Fibroblast of villous mesenchyme (primary cell): Measurements from ENCODE around the gene ECPAS. TPM values are rescaled to one million over a fixed set of nuclear protein-coding genes. Genes with fewer than 3 reads are reported as not detected.

Experiments used
- DNase-seq: peaks from one replicate; pipeline ENCODE4 v3.0.0-alpha.2; 2010; ENCODE audit warnings: low read depth
- H3K4me3 ChIP-seq: 2 replicates; pipeline ENCODE4 v1.5.1; 2011; ENCODE audit warnings: low read depth, mild to moderate bottlenecking, low read length
- total RNA-seq: library from RNA; depleted of rRNA; stranded (reverse); fragments of >200 nt; gene quantifications from 2 replicates; pipeline ENCODE4 v1.2.3, GENCODE V29; 2012
- TF ChIP-seq, protein P1 (sequence below): IDR thresholded peaks from 2 replicates; pipeline ENCODE4 v1.5.1; 2012; ENCODE audit warnings: low read depth, mild to moderate bottlenecking, low read length; ENCODE audit not compliant: insufficient read depth

Gene ECPAS, protein sequence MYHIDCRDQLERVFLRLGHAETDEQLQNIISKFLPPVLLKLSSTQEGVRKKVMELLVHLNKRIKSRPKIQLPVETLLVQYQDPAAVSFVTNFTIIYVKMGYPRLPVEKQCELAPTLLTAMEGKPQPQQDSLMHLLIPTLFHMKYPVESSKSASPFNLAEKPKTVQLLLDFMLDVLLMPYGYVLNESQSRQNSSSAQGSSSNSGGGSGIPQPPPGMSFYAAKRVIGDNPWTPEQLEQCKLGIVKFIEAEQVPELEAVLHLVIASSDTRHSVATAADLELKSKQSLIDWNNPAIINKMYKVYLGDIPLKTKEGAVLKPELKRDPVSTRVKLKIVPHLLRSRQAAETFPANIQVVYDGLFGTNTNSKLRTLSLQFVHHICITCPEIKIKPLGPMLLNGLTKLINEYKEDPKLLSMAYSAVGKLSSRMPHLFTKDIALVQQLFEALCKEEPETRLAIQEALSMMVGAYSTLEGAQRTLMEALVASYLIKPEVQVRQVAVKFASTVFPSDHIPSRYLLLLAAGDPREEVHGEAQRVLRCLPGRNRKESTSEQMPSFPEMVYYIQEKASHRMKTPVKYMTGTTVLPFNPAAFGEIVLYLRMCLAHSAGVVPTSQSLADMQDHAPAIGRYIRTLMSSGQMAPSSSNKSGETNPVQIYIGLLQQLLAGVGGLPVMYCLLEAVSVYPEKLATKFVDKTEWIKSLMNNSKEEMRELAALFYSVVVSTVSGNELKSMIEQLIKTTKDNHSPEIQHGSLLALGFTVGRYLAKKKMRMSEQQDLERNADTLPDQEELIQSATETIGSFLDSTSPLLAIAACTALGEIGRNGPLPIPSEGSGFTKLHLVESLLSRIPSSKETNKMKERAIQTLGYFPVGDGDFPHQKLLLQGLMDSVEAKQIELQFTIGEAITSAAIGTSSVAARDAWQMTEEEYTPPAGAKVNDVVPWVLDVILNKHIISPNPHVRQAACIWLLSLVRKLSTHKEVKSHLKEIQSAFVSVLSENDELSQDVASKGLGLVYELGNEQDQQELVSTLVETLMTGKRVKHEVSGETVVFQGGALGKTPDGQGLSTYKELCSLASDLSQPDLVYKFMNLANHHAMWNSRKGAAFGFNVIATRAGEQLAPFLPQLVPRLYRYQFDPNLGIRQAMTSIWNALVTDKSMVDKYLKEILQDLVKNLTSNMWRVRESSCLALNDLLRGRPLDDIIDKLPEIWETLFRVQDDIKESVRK (N-terminal part only)
- 99.3 and 114 TPM in 2 replicates for total RNA-seq

DNA sequence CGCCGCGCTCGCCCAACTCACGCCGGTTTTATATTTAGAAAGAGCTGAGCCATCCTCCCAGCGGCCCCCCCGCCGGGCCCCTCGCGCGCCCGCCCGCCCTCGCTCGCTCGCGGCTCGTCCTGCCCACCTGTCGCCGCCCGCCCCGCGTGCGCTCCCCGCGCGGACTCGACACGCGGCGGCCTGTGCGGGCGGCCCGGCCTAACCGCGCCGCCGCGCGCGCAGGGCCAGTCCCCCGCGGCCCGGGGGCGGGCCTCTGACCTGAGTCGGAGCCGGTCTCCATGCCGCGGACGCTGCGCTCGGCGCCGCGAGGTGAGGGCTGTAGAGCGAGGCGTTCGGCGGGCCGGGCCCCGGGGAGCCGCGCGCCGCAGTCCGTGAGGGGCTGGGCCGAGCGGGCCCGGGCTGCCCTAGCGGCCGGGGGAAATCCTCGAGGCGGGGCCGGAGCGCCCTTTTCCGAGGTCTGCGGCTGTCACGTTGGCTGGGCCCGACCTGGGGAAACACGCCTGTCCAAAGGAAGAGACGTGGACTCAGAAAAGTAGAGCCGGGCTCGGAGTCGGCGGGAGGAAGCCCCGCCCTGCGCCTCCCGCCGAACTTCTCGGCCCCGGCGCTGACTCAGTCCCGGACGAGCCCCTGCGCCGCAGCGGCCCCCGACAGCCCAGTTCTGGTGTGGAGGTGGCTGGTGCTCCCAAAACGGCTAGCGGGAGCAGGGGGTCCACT, at the start of gene ECPAS:
Gene ECPAS (minus strand): TSS at position 526 of the 714 bp plus-strand sequence. CDS start 11,465 bp downstream, outside the sequence.
- peak within 1 kb of the TSS; percentile 89 for H3K4me3 ChIP-seq
- DNase-seq = peak; percentile 88
- TF ChIP-seq, protein P1, sequence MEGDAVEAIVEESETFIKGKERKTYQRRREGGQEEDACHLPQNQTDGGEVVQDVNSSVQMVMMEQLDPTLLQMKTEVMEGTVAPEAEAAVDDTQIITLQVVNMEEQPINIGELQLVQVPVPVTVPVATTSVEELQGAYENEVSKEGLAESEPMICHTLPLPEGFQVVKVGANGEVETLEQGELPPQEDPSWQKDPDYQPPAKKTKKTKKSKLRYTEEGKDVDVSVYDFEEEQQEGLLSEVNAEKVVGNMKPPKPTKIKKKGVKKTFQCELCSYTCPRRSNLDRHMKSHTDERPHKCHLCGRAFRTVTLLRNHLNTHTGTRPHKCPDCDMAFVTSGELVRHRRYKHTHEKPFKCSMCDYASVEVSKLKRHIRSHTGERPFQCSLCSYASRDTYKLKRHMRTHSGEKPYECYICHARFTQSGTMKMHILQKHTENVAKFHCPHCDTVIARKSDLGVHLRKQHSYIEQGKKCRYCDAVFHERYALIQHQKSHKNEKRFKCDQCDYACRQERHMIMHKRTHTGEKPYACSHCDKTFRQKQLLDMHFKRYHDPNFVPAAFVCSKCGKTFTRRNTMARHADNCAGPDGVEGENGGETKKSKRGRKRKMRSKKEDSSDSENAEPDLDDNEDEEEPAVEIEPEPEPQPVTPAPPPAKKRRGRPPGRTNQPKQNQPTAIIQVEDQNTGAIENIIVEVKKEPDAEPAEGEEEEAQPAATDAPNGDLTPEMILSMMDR = no peak

DNA sequence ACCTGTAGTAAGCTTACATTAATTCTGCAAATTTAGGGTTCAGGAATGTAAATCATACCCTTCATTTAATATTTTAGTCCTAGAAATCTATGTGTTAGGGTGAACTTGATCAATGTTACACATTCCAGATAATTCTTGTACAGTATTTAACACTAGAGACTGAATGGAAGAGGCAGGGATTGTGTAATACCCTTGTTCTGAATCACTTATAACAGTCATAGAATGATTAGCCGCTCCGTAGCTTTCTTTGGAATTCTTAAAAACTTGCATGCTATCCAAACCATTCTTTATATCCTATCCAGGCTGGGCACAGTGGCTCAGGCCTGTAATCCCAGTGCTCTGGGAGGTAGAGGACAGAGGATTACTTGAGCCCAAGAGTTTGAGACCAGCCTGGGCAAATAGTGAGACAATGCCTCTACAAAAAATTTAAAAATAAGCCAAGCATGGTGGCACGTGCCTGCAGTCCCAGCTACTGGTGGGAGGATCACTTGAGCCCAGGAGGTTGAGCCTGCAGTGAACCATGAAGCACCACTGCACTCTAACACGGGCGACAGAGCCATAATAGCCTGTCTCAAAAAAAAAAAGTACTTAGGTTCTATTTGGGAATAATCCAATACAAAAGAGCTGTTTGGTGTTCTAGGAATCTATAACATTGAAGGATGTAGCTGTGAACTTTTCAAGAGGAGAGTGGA, 49.1 kb upstream of the ECPAS start:
- TF ChIP-seq, protein P1 = no peak
- no peak overlapping the region for H3K4me3 ChIP-seq
- DNase-seq = no peak

DNA sequence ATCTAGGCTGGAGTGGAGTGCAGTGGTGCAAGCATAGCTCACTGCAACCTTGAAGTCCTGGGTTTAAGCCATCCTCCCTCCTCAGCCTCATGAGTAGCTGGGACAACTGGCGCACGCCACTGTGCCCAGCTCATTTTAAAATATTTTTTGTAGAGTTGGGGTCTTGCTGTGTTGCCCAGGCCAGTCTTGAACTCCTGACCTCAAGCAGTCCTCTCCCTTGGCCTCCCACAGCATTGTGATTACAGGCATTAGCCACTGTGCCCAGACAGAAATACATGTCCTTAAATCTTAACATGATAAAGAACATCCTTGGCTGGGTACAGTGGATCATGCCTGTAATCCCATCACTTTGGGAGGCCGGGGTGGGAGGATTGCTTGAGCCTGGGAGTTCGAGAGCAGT, 47.5 kb upstream of the ECPAS start:
- TF ChIP-seq, protein P1 = no peak
- H3K4me3 ChIP-seq = no peak overlapping the region
- no peak for DNase-seq

DNA sequence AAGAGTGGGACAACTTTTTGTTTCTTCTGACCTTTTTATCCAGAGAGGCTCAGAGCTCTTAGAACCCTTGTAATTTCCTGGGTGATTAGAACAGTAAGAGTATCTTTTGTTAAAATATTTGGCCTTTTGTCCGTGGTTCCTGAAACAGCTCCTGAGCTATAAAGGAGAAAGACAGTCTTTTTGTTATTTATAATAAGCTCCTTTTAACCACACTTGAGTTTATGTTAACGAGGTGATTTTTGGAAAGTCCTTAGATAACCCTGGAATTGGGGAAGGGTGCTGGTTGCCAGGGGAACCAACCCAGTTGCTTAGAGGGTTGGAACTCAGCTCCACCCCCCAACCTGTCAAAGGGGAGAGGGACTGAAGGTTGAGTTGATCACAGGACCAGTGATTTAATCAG, 45.6 kb upstream of the ECPAS start:
- TF ChIP-seq, protein P1 = no peak
- no peak overlapping the region for H3K4me3 ChIP-seq
- no peak for DNase-seq

DNA sequence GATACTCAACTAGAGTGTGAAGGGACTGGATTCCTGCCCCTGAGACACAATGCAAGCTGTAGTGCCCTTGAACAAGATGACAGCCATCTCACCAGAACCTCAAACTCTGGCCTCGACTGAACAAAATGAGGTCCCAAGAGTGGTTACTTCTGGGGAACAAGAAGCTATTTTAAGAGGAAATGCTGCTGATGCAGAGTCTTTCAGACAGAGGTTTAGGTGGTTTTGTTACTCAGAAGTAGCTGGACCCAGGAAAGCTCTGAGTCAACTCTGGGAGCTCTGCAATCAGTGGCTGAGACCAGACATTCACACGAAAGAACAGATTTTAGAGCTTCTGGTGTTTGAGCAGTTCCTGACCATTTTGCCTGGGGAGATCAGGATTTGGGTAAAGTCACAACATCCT, 43.2 kb upstream of the ECPAS start:
- TF ChIP-seq, protein P1 = no peak
- DNase-seq = no peak
- H3K4me3 ChIP-seq = no peak overlapping the region
